ENCODE data around the gene RTN4R.
A peak's percentile ranks its signal among the peaks of the same experiment; 100 is the strongest.
"Not testable (repeated sequence)": the region's sequence is repeated elsewhere in the genome, so short reads cannot be mapped to it uniquely, and the experiment has no call there.

The RTN4R gene

DNA sequence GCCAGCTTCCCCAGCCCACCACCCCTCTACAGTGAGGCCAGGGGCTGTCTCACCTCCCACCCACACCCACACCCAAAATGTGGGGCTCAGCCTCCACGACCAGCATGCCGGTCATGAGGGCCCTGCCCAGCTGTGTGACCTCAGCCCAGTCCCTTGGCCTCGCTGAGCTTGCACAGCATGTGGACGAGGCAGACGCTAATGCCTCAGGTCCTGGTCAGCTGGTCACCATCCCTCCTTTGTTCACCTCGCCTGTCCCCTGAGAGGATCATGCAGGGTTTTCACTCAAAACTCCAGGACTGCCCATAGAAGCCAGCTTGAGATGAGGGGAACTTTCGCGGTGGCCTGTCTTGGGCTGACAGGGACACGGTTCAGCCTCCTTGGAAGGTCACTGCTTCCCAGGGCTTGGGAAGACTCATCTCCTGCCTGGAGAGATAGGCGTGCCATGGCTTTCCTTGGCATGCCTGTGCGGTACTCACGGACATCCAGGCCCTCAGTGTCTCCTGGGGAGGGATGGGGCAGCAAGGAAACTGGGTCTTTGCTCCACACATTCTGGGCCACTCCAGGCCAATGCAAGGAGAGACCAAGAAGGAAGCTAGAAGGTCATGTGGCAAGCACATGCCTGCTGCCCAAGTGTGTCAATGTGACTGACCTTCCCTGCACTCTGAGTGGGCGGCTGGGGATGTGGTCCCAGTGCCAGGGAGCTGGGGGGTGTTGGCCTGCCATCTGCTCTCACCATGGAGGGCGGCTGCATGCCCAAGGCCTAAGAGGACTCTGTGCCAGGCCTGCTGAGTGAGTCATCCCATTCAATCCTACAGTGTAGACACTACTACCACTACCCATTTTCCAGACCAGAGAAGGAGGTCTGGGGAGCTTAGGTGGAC is 3.2 kb upstream of the RTN4R start:
- peak; percentile 71 to 86 for DNase-seq

DNA sequence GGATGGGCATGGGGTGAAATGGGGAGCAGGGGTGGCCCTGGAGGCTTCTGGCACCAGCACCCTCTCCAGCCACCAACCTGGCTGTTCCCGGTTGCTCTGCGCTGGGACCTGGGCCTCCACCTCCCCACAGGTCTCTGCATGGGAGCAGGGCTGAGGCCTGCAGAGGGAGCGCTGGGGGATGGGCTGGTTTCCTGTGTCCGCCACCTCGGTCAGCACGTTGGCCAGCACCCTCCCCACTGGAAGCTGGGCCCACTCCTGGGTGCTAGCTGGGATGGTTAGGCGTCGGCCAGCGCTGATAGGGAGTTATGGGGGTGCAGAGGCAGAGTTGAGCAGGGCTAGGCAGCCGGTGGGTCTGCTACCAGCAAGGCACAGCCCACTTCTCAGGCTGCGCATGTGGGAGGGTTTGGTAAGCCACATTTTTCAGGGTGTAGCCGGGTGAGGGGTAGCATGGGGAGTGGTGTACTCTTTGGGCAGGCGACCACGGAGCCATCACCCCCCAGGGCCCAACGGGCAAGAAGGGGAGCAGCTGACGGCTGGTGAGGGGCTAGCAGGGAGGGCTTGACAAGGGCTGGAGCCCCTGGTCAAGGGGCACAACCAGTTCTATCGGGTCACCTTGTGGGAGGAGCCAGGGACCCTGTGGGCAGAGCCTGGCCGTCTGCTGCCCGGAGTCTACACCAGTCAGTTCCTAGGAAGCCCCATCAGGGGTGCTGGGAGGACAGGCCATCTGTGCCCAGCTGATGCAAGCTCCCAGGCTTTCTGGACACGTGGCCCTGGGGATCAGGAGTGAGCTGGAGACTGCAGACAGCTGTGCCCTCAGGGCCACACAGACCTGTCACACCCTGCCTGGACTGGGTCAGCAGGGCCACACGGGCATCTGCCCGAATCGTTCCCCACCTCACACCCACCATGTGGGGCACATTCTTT is 2.3 kb upstream of the RTN4R start:
- DNase-seq, result not testable (repeated sequence)

DNA sequence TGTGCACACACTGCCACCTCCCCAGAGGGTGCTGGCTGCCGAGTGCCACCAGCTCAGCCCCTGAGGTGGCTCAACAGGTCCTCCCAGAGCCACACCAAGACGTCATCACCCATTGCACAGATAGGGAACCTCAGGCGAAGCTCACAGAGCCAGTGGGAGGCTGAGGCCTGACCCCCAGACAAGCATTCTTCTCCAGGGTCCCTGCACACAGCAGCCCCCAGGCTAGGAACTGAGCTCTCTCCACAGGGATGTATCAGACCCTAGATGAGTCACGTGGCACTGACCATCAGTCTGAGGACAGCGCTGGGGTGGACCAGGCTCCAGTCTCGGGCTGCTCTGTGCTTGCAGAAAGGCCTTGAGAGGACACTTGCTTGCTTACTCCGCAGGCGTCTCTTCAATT is 1.6 kb upstream of the RTN4R start:
- peak in 1 of 2 donors; percentile 9 for DNase-seq

DNA sequence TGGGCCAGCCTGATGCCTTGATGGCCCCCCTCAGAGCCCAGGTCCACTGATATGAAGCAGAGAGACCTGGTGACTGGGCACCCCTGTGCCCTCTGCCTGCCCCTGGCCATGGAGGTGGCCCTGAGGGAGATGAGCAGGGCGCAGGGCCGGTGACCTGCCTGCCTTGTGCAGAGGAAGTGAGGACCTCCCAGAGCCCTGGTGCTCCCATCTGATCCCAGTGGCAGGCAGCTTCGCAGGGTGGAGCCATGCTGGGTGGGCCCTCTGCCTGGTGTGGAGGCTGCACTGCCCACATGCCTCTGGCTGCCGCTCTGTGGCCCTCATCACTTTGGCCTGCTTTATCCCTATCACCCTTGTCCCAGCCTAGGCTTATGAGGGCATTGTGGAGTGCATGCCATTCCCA is 1.1 kb upstream of the RTN4R start:
- DNase-seq, result not testable (repeated sequence)

DNA sequence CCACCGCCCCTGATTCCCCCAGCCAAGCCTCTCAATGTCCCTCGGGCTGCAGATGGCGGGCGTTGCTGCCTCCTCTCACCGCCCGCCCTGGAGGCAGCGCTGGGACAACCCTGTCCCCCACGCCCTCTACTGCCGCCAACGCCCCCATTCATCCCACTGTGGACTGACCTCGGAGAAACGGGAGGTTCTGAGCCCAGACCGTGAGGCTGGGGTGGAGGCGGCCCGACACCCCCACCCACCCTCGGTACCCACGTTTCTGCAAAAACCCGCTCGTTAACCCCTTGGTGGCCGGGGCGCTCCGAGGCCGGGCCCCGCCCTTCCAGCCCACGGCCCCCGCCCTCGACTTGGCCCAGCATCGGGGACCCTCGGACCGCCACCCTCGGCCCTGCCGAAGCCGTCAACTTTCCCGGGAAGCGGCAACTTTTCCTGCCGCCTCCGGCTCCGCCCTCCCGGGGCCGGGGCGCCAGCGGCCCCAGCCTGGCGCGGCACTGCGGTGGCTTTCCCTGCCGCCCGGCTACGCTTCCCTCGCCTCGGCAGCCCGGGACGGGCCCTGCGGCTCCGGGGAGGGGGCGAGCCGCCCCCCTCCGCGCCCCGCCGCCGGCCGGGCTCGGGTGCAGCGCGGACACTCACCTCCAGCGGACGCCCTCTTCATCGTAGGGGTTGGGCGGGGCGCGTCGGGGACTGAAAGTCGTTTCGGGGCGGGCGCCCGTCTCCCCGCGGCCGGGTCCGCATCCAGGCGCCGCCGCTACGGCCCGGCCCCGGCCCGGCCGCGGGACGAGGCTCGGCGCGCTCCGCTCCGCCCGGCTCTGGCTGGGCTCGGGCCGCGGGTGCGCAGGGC is 458 bp downstream of the RTN4R start:
- DNase-seq, result peak in 1 of 2 donors; percentile 16

DNA sequence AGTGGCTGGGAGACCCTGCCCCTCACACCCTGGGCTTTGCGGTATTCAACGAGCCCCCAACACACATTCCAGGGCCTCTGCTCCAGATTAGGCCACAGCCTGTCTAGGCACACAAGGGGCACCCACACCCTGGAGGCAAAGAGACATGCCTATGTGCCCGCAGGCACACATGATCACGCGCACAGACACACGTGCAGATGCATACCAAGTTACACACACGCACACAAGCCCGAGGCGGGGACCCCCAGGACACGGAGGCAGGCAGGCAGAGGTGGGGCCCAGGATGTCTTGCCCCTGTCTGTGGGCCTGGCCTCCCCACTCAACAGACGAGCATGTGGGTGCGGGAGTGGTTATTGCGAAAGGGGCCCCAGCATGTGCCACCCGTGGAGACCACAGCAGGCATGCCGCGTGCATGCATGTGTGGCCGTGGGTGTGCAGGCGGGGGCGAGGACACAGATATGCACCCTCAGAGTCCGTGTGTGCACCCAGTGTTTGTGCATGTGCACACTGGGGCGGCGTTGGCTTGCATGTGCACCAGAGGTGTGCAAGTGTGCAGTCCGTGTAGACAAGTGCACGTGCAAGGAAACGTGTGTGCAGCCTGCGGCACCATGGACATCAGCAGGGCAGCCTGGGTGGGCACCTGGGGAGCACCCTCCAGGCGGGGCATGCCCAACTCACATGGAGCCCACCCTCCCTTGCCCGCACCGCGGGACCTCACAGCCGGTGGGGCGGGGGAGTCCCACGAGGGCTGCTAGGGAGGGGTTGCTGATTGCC is 1.3 kb downstream of the RTN4R start:
- peak in 1 of 2 donors; percentile 39 for DNase-seq

DNA sequence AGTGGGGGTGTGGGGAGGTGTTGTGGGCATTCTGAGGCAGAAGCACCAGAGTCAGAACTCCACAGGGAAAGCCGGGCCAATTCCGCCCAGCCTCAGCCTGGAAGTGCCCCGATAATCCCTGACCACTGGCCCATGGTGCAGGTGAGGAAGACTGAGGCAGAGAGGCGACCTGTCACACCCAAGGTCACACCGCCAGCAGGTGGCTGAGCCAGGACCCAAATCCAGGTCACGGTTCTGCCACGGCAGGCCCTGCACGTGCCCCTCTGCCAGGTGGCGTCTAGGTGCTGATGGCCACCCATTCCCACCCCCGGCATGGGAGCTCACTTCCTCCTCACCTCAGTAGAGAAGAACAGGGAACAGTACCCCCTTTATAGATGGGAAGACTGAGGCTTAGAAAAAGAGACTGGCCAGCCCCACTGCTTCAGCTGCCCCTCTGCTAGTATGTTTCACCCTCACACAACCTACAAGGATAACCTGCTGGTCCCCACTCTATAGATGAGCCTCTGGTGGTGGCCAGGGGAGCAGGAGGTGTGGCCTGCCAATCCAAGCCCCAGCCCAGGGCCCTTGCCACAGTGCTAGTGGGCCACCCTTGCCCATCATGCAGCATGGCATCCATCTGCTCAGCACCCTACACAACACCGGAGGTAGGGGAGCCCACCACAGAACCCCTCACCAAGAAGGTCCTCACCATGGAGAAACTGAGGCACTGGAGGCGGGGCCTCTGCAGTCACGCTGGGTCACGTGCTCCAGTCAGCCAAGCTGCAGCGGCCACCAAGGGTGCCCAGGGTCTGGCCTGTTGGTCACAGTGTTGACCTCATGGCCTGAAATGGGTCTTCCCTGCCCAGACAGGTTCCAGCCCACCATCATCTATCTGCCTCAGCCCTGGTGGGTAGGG is 2.1 kb downstream of the RTN4R start:
- DNase-seq, result not testable (repeated sequence)

DNA sequence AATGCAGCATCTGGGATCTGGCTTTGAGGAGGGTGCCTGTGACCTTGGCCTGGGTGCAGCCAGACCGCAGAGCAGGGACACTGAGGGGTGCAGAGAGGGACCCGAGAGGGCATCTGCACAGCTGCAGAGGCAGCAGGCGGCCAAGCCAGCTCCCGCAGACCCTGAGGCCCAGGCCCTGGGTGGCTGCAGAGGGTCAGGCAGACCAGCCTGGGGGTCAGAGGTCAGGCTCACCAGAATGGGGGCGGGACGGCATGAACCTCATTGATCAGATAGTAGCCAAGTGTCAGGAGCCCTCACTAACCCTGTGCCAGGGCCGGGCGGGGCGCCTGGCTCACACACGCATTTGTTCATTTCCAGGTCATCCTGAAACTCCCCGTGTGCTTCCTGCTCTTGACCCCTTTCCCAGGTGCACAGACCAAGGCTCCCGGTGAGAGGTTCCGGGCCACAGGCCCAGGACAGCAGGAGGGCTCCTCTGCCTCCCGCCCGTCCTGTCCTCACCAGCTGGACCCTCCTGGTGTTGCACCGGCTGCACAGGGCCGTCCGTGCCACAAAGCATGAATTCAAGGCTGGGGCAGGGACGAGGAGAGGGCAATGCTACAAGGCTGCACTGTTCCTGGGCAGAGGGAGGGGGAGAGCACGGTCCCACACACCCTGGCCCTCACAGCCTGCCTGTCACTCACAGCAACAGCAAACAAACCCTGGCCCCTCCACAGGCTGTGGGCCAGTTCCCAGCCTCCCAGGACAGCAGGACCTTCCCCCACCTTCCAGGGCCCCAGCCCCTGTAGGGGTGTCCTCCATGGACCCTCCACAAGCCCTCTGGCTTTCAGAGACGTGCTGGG is 3.3 kb downstream of the RTN4R start:
- DNase-seq, result no peak

DNA sequence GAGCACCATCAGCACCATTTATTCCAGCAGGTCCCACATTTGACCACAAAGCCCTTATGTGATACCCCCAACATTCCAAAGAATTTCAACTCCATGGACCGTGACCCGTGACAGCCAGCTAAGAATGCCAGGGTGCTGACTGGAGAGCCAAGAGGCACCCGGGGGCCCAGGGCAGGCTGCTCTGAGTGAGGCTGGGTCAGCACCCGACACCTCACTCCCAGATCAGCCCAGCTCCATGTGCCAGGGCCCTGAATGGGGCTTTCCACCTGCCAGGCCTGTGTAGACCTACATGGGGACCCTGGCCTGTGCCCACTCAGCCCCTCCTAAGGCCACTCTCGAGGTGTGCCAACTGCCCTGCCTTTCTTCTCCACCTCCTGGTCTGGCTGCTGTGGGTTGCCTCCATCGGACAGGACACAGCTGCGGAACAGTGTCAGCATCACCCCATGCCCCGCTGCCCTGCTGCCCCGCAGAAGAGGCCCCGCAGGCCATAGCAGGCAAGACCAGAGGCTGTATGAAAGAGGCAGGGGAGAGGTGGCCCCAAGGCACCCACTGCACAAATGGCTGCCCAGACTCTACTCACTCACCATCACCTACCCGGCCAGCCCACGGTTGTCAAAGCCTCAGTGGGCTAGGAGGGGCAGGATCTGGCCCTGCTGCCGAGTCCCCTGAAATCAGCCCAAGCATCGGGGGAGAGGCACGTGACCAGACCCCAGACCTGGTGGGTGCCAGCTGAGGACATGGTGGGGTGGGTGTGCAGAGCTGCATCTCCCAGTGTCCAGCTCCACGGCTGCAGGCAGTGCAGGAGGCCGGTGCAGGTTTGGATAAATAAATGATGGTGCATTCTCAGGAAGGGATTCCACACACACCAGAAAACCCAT is 4.5 kb downstream of the RTN4R start:
- not testable (repeated sequence) for DNase-seq

DNA sequence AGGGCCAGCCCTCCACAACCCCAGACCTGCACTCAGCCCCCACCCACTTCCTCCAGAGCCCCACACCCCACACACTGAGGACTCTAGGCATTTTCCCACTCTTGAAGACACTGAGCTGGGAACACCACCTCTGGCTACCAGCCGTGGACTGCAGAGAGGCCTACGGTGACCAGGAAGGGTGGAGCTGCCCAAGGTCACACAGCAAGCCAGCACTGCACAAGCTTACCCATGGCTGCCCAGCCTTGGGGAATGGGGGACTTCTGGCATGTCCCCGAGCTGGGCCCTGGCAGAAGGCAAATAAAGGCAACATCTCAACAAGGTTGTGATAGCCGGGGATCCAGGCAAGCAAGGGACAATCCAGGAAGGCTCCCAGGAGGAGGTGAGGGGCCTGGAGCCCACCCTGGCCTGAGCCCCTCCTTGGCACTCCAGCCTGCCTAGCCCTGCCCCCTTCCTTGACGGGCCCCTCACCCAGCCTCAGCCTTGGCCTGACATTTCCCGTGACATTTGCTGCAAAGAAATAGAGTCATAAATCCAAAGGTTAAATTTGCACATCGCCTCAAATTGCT is 5.5 kb downstream of the RTN4R start:
- DNase-seq, result no peak

DNA sequence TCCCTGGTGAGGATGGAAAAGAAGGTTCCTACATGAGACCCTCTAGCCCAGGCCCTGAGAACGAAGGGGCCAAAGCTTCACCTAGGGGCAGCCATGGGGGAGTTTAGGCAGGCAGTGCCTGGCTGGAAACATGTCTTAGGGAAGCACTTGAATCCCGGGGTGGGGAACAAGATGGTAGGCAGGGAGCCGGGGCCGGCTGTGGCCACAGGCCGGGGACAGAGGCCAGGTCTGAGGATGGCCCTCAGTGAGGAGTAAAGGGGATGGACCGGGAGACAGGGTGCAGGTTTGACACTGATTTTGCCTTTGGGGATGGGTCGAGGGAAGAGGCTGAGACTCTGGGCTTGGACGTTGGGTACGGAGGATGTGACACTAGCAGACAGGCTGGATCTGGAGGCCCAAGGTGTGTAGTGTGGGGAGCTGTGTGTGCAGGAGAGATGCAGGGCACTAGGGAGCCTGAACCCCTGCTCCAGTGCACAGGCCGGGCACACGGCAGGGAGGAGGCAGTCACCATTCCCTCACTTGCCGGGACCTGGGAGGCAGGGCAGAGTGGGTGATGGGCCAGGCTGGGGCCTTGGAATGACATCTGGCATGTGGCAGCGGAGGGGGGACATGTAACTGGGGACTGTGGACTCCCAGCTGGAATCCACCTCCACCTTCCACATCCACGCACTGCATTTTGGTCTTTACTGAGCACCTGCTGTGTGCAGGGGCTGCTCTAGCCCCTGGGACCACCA is 6.1 kb downstream of the RTN4R start:
- no peak for DNase-seq

DNA sequence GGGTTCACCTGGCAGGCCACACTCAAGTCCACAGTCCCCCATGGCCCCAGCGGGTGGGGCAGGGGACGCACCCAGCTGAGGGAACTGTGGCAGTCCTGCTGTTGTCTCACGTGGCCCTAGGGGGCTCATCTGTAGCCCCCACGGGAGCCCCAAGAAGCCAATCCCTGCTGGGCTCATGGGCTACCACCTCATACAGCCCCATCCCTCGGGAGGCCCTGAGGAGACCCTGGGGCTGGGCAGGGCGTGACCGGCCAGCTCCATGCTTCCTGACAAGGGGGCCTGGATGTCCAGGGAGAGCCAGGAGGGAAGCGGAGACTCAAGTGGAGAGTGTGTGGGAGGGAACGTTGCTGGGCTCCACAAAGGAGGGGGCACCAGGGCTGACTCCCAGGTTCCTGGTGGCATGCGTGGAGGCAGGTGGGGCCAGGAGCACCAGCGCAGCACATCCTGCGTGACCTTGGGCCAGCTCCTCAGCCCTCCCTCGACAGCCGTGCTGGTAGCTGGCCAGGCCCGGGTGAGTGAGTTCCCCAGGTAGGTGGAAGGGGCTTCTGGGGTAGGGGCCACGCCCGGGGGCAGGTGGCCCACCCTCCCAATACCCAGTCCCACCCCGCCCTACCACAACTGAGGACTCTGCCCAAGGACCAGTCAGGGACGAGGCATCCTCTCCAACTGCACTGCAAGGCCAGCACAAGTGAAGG is 7.9 kb downstream of the RTN4R start:
- no peak for DNase-seq

DNA sequence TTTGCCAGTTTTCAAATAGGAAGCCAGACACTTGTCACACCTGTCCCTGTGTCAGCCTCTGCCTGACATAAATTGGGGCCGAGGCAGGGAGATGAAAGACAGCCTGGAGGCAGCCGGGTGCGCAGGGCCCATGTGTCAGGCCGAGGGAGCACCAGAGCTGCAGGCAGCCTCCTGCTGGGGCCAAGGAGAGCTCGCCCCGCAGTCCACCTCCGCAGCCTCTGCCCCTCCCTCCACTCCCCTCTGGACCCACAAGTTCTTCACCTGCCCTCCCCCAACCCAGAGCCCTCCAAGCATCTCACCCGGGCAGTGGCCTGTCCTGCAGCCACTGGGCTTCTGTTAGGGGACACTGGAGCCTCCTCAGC is 8.8 kb downstream of the RTN4R start:
- DNase-seq, result no peak

DNA sequence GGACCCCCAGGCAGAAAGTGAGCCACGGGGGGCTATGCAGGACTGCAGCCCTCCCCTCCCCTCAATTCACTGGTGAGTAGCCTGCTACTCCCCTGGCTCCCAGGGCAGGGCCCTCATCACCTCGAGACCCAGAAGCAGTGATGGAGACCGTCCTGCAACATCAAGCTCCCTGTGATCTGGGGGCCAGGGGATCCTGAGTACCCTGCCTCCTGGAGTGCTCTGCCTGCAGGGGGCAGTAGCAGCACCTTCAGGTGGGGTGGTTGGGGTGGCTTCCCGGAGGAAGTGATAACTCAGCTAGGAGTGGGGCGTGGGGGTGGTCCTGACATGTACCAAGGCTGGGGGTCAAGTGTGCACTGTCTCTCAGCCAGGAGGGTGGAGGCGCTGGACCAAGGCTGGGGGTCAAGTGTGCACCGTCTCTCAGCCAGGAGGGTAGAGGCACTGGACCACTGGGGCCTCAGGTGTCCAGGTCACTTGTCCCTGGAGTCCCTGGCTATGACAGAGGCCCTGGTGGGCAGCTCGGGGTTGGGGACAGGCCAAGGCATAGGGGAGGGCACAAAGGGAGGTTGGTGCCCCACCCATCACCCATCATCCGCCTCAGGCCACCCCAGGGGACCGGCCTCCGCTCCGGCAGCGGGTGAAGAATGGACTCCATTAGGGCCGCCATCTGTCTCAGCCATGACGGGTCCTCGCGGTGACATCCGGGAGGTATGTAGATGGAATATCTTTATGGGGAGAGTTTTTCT is 9.4 kb downstream of the RTN4R start:
- no peak for DNase-seq

DNA sequence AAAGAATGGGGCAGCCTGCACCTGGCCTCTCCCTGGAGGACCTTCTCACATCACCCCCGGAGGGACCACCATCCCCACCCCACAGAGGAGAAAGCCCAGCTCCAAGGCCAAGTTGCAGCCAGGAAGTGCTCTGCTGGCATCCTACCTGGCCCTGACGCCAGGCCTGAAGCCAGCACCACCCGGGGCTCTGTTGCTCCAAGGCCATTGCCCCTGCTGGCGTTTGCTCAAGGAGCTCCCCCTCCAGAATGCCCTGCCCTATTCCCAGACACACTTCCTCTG is 10.2 kb downstream of the RTN4R start:
- DNase-seq, result no peak

DNA sequence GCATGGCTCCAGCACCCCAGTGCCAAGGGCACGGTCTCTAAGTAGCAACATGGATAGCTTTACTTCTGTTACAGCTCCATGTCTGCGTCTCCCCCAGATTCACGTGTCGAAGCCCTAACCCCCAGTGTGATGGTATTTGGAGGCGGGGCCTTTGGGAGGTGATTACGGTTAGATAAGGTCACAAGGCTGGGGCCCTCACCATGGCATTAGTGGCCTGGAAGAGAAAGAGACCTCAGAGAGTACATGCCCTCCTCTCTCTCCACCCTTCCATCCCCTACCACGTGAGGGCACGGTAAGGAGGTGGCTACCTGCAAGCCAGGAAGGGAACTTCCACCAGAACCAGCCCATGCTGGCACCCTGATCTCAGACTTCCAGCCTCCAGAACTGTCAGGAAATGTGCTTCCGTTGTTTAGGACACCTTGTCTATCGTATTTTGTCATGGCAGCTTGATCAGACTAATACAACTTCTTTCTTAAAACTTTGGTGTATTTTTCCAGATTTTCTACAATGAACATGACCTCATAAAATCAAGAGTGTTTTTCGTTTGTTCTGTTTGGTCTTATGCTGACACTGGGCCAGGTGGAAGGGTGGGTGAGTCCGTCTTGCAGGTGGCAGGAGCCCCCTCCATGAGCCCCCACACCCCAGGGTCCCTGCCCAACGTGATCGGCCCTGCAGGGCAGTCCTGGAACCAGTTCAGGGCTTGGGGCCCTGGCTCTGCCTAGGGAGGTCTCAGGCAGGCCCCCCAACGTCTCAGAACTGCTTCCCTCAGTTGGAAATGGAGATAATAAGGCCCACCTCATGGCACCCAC is 10.7 kb downstream of the RTN4R start:
- DNase-seq, result no peak

Data from inflammatory macrophage (primary cell).